Glutamatergic neuron (in vitro differentiated cells): ENCODE measurements around the gene DNAJB7. TPM values are rescaled to one million over a fixed set of nuclear protein-coding genes. Genes with fewer than 3 reads are reported as not detected.

Experiments
- DNase-seq: peaks from one replicate; pipeline ENCODE4 v3.0.0; 2022
- H3K27ac Mint-ChIP-seq: one replicate; pipeline ENCODE4 v1.8.0; 2020; ENCODE audit warnings: mild to moderate bottlenecking, mixed read lengths, inconsistent platforms; ENCODE audit not compliant: unreplicated experiment
- H3K27me3 Mint-ChIP-seq: one replicate; pipeline ENCODE4 v1.8.0; 2020; ENCODE audit warnings: mild to moderate bottlenecking, moderate library complexity, mixed read lengths, inconsistent platforms; ENCODE audit not compliant: unreplicated experiment
- H3K36me3 Mint-ChIP-seq: one replicate; pipeline ENCODE4 v1.8.0; 2020; ENCODE audit warnings: mild to moderate bottlenecking, mixed read lengths, inconsistent platforms; ENCODE audit not compliant: unreplicated experiment
- H3K4me1 Mint-ChIP-seq: one replicate; pipeline ENCODE4 v1.8.0; 2020; ENCODE audit warnings: mild to moderate bottlenecking, low read depth, mixed read lengths, inconsistent platforms; ENCODE audit not compliant: unreplicated experiment
- H3K4me3 Mint-ChIP-seq: one replicate; pipeline ENCODE4 v1.8.0; 2020; ENCODE audit warnings: mild to moderate bottlenecking, mixed read lengths, inconsistent platforms; ENCODE audit not compliant: unreplicated experiment
- H3K9me3 Mint-ChIP-seq: one replicate; pipeline ENCODE4 v1.8.0; 2020; ENCODE audit warnings: mild to moderate bottlenecking, moderate library complexity, mixed read lengths, inconsistent platforms; ENCODE audit not compliant: unreplicated experiment
- CTCF ChIP-seq: fragments of 200-600 bp; sonication (generic); IDR thresholded peaks from one replicate; pipeline ENCODE4 v1.5.0; 2021; ENCODE audit not compliant: partially characterized antibody, unreplicated experiment
- long read RNA-seq: library from polyadenylated mRNA; unstranded; transcript quantifications from one replicate; pipeline ENCODE4 v2.0.0, GENCODE V29; 2020; ENCODE audit not compliant: unreplicated experiment
- total RNA-seq: library from RNA; stranded (reverse); fragmentation: NEBNext Ultra II Directional; extraction: Animal tissue kit (Norgen Biotek cat#: 25700); gene quantifications from one replicate; pipeline ENCODE4 v1.2.1, GENCODE V29; 2021; ENCODE audit not compliant: unreplicated experiment

Gene DNAJB7
- not detected for total RNA-seq
- long read RNA-seq, partial matches to known transcripts = 0 of 2 reads
- long read RNA-seq, other reads (novel, unspliced or antisense) = 0 of 2 reads

GRCh38 chr22:40862013-40862412 is at the start of gene DNAJB7:
Gene DNAJB7 (minus strand): TSS chr22:40862113. CDS start chr22:40861994, 119 bp downstream.
- Mint-ChIP-seq H3K27ac (no peak within 1 kb of the TSS), H3K4me3 (no peak within 1 kb of the TSS), H3K4me1 (peaks cover 2% of the 10 kb centered on the region), H3K9me3 (peaks cover 6% of the 10 kb centered on the region), H3K27me3 (peaks cover 7% of the 10 kb centered on the region), H3K36me3 (no peaks in the 10 kb centered on the region)
- no peak for DNase-seq
- TF ChIP-seq CTCF = no peak

GRCh38 chr22:40908895-40909294 is 47.0 kb upstream of the DNAJB7 start:
- DNase-seq = no peak
- no peak for TF ChIP-seq CTCF
- Mint-ChIP-seq H3K36me3 (no peaks in the 10 kb centered on the region), H3K4me1 (no peaks in the 10 kb centered on the region), H3K27me3 (no peaks in the 10 kb centered on the region), H3K4me3 (no peak overlapping the region), H3K9me3 (no peaks in the 10 kb centered on the region), H3K27ac (no peak overlapping the region)

GRCh38 chr22:40904101-40904500 is 42.2 kb upstream of the DNAJB7 start:
- no peaks in the 10 kb centered on the region for H3K36me3 Mint-ChIP-seq
- peaks cover 2% of the 10 kb centered on the region for H3K4me1 Mint-ChIP-seq
- H3K27ac Mint-ChIP-seq = no peak overlapping the region
- TF ChIP-seq CTCF = no peak
- no peaks in the 10 kb centered on the region for H3K27me3 Mint-ChIP-seq
- no peak for DNase-seq
- H3K4me3 Mint-ChIP-seq = no peak overlapping the region
- H3K9me3 Mint-ChIP-seq = no peaks in the 10 kb centered on the region

- Mint-ChIP-seq H3K9me3 (no peaks in the 10 kb centered on the region), H3K27me3 (no peaks in the 10 kb centered on the region), H3K4me1 (peaks cover 2% of the 10 kb centered on the region), H3K27ac (no peak overlapping the region), H3K36me3 (no peaks in the 10 kb centered on the region), H3K4me3 (no peak overlapping the region)
- TF ChIP-seq CTCF = no peak
- DNase-seq = no peak
Measured at GRCh38 chr22:40898850-40899357, 37.0 kb upstream of the DNAJB7 start.

GRCh38 chr22:40894417-40894816 is 32.5 kb upstream of the DNAJB7 start:
- no peak for DNase-seq
- no peak for TF ChIP-seq CTCF
- Mint-ChIP-seq H3K27ac (no peak overlapping the region), H3K4me3 (no peak overlapping the region), H3K9me3 (no peaks in the 10 kb centered on the region), H3K27me3 (no peaks in the 10 kb centered on the region), H3K36me3 (no peaks in the 10 kb centered on the region), H3K4me1 (no peaks in the 10 kb centered on the region)
